HG02840 (cell line): ENCODE measurements around the gene DLX1.

Experiments used
- ATAC-seq: cut with Tn5 transposase; IDR thresholded peaks from one replicate; pipeline ENCODE4 v1.9.1; 2021; ENCODE audit warnings: mild to moderate bottlenecking, moderate library complexity, moderate number of reproducible peaks; ENCODE audit not compliant: unreplicated experiment, low FRiP score

Gene DLX1

DNA sequence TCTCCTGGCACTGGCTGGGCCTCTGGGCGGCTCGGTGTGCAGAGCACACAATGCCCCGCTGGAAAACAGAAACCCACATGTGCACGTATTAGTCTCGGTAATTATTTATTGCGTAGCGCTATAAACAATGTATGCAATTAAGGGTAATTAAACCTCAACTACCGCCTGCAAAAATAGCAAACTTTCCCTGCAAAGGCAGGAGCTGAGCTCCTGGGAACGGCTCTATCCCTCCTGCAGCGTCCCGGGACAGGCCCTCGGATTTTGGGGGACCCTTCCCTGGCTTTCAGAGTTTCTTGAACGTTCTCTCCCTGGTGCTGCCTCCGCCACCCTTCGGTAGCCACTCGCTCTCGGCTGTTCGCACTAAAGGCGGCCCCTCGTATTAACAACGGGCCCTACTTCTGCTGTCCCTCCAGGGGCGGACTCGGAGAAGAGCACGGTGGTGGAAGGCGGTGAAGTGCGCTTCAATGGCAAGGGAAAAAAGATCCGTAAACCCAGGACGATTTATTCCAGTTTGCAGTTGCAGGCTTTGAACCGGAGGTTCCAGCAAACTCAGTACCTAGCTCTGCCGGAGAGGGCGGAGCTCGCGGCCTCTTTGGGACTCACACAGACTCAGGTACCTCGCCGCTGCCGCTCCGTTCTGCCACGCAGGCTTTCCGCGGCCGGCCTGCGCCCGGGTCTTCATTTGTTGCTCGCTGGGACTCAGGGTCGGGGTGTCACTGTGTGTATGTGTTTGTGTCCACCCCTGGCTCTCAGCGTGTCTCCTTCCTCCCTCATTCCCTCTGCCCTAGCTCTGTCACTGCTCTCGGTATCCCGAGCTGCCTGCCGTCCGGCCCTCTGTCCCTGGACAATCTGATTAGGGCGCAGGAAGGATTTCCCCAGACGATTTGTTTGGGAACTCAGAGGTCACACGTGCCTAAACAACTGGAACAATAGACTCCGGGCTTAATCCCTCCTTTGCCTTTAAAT lies 1.2 kb downstream of the DLX1 start:
- no peak for ATAC-seq

DNA sequence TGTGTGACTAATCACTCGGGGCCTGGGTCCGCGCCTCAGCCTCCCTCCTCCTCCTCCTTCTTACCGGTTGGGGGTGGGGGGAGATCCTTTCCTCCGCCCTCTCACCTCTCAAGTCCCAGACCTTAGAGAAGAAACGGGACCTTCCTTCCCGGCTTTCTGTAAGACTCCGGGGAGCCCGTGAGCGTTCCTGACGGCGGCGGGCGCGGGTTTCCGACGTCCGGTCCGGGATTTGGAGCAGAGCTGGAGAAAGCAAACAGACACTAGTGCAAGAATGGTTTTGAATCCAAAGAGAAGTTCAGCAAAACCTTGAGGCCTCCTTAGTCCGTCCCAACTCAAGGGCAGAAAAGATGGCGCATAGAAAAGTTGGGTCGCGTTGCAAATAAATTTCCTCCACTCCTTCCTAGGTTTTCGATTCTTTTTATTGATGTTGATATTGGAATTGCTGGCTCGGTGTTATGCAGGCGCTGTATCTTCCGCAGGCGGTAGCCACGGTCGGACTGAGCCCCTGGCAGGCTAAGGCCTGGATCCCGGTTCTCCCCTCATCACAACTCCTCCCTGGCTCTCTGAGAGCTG lies 2.0 kb downstream of the DLX1 start:
- ATAC-seq: no peak

DNA sequence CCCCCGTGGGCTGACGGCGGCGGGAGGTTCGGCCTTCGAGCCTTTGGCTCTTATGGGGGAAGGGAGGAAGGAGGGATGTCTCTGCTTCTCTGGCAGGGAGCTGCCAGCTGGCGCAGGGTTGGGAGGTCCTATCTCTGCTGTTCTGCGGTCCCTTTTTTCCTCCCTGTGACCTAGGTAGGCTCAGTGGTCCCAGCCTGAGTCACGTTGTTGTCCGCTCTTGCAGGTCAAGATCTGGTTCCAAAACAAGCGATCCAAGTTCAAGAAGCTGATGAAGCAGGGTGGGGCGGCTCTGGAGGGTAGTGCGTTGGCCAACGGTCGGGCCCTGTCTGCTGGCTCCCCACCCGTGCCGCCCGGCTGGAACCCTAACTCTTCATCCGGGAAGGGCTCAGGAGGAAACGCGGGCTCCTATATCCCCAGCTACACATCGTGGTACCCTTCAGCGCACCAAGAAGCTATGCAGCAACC lies 2.5 kb downstream of the DLX1 start:
- no peak for ATAC-seq

DNA sequence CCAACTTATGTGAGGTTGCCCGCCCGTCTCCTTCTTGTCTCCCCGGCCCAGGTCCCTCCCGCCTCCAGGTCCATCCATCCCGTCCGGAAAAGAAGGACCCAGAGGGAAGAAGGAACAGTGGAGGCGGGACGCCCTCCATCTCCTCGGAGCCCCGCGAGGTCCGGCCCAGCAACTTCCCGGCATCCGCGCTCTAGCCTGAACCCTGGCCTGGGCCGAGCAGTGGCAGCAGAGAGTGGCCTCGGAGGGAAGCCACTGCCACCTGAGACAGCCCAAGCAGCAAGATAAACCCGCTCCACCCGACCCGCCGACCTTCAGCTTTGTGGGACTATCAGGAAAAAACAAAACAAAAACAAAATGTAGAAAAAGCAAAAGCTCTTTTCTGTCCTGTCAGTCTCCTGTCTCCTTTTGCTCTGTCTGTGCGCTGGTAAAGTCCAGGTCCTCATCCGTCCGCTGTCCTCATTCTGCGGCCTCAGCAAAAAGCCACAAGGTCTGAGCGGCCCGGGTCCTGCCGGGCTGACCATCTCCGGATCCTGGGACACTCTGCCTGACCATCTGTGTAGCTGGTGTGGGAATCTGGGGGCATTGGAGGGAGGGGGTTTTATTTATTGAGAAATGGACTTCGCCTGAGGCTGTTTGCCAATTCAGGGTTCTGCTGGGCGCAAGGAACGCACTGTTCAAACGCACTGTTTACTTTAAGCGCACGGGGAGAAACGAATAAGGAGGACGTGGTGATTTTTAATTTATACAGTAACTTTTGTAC lies 3.1 kb downstream of the DLX1 start:
- no peak for ATAC-seq

DNA sequence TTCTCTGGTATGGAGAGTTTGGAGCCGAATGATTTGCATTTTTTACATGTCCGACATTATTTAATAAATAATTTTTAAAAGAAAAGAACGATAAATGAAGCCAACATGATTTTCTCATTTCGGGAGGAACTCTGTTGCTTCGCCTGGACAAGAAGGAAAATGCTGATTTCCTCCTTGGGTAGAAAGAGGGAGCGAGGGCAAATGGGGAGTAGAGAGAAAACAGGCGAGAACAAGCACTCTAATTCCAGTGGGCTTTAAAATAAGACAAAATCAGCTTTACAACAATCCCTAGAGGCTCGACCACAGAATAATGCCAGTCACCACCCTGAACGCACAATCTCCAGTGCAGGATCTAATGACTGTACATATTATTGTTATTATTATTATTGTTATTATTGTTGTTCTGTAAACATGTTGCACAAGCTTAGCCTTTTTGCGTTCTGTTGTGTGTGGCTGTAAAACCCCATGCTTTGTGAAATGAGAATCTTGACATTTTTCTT lies 3.7 kb downstream of the DLX1 start:
- ATAC-seq: no peak

DNA sequence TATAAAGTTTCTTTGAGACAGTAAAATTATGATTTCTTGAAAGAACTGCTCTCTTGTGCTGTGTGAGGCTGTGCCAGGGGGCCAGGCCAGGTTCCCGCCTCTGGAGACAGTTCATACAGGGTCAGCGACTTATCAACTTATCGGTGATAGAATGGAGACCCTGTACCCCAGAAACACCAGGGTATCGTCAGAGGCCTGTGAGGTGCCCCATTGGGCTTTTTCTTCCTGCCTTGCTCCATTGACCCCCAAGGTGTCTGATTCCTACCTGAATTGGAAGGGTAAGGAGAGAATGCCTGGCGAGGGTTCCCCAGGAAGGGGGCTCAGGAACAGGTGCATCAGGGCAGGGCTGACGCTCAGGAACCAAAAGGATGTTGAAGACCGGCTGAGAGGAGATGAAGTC lies 4.3 kb downstream of the DLX1 start:
- no peak for ATAC-seq

DNA sequence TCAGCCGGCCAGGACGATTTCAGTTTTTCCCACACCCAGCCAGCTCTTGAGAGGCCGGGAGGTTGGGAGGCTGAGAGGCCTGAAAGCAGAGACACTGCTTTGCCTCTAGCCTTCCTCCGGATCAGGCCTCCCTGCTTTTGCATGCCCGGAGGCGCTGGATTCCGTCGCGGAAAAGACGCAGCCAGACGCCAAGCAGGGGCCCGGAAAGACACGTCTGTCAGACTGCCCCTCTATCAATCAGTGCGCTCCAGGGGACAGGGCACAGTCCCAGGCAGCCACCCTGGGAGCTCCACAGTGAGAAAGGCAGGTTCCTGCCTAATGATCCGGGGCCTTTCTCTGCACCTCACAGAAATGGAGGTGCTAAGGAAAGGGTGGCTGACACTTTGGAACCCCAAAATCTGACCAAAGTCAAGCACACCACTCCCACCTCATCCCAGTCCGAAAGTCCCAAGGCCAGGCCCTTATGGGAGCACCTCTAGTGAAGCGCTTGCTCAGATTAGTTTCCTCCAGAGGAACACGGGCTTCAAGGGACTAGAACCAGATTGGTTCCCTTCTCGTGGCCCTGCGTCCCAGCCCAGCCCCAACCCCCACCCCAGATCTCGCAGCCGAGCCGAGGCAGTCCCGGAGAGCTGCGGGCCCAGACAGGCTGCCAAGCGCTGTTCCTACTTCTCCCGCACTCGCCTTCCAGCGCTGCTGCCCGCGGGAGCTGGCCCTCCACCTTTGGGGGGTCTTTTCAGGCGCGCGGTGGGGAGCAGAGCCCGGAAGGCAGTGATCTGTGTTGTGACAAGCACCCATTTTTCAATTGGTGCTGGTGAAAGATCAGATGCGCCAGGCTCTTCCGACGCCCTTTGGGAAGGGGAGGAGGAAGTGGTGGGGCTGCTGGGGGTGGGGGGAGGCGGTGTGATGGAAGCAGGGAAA lies 5.0 kb downstream of the DLX1 start:
- no peak for ATAC-seq

DNA sequence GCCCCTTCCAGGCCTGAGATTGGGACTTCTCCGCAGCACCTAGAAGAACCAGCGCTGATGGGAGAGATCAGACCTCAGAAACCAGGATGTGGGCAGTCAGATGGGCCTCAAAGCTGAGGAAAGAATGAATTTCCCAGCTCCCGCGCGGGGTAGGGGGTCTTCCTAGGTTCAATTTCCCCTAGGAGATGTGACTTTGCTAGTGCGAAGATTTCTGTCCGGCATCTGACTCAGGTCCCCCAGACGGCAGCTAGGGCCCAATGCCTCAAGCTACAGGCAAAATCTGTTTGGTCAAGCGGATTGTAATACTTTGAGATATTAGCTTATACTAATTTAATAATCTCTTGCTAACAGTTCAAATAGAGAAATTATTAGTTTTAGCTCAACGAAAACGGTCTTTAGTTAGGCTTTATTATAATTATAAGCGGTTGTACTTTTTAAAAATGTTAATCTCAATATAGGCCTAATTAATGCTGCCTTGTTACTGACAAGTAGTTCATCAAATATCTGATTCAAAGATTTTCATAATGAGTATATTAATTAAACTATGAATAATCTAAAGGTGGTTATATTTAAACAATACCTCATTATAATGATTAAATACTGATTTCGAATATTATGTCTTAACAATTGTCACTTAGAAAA lies 5.8 kb downstream of the DLX1 start:
- no peak for ATAC-seq

DNA sequence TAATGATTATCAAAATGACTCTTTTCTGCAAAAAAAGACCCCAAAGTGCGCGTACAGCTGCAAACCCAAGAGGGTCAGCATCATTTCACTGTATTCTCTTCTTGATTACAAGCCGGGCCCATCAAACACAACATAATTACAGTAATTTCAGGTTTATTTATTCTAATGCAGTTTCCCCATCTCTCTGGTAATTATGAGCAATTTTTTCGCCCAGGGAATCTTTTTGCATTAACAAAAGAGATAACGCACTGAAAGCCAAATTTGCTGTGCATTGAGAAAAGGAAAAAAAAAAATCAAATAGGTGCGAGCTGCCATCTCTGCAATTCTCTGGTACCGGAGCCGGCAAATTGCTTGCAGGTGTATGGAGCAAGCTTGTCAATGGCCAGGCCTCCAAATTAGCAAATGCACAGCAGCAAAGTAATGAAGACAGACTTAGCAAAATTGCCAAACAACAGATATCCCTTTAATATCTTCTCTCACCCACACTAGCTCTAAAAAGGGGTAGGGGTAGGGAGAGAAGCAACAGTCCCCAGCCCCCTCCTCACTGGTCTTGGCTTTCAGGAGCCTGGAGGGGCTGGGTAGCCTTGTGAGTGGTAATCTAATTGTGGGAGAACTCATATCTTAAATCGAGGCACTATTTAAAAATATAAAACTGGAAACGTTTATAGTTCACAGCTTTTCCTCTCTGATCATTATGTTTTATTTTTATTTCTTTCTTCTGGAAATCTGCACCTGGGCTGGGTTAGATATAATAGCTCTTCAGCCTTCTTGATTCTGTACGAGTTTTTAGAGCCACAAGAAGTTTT lies 6.7 kb downstream of the DLX1 start:
- no peak for ATAC-seq

DNA sequence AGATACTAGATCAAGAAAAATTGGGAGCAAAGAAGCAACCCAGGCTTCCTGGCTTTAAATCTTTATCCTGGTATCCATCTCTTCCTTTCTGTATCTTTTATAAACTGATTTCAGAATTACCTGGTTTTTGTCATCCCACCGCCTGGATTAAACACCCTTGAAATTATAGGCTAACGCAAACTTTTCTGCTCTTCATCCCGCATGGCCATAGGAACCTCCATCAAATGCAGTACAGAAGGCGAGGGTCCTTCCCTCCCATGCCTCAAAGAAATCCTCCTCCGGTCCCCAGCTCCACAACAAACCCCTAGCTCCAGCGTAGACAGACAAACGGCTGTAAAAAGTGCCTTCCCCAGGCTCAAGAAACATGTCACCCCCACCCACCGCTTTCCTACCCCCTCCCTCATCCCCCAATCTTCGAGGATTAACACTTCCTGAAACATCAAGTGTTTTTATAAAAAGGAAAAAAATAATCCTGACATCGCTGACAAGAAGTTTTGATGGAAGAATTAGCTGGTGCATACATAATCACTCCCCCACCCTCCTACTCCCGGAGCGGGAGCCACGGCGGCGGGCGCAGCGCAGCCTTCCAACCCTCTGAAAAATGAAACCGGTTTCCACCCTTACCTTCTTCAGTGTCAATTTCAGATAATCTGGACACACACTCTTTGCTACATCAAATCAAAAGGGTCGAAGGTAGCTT lies 7.6 kb downstream of the DLX1 start:
- ATAC-seq: no peak

DNA sequence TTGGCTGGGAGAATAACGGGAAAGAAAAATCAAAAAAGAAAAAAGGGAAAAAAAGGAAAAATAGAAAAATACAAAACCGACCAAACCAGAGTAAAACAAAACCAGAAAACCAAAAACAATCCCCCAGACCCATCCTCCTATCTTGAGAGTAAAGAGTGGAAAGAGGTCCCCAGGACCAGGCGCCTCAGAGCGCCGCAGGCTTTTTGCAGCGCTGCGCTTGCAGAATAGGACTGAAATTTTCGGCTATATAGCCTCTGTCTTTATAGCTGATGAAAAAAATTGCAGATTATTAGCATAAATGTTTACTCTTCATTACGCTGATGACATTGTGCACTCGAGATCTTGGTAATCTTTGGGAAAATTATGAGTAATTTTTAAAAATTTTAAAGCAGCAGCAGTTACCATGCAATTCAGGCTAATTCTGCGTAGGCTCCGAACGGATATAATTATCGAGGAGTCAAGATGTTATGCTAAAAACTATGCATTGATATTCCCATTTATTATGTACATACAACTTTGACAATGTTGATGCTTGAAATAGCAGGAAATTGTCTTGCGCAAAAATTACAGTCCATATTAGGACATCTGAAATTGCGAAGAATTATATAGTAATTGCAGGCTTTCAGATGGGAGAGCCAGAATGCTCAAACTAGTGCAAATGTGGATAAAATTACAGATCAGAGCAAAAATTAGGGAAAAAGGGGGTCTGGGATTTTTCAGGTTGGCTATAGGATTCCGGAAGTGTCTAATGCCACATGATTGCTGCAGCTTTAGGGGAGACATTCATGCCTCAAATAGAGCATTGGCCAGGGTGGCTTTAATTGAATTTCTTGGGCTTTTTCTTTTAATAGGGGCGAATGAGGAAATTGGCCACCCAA lies 8.3 kb downstream of the DLX1 start:
- no peak for ATAC-seq

DNA sequence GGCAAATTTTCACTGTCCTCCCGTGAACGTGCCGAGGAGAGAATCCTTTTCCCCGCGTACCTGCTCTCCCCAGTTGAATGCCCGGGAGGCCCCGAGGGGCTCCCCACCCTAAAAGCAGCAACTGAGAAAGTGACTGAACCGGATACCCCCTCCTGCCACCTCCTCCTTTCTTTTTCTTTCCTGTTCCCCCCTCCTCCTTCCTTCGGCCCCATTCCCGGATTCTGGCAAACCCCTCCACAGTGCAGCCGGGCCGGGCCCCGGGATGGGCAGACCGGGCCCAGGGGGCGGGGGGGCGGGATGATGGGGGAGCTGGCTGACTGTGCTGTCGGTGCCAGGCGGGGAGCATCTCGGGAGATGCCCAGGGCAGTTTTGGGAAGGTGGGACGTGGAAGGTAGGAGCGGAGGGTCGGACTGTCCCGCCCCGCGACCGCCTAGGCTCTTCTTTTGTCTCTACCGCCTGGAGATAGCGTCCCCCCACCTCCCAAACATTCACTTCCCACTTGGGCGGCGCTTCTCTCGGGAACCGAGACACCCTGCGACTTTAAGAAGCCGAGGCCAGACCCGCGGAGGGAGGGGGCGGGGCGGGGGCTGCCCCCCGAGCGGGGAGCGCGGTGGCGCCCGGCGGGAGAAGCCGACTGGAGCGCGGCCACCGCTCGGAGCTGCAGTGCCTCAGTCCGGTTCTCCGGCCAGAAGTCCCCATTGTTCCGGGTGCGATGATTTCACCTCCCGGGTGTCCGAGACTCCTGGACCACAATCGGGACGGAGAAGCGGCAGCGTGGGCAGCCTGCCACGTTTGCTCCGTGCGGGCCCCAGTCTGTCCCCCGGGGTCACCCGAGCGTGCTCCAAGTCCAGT lies 9.2 kb downstream of the DLX1 start:
- no peak for ATAC-seq

DNA sequence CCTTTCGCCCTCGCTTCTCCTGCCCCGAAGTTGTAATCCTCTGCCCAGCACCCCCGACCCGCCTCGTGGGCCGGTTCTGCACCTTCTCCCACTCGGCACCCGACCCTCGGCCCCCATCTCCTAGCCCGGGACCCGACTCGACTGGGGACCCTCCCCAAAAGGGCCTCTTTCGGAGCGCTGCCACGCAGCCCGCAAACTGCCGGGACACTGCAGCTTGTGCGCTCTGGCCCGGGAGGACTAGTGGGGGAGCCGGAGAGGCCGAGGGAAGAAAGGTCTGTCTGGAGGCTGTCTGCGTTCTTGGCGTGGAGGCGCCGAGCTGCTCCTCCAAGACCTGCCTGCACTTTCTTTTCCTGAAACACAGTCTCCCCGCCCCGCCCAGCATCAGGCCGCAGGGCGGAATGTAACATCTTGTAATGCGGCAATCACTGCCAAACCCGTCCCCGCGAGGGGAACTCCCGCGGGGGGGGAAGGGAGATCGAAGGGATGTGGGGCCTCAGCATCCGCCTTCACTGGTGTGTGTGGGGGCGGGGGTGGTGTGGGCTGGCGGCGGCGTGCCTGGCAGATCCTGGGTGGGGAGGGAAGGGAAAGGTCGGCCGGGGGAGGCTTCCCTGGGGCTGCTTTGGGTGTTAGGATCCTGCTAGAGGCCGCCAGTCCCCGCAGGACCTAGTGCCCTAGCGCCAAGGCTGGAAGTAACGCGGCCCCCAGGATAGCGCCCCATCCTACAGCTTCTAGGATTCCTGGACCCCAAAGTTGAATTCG lies 10.0 kb downstream of the DLX1 start:
- no peak for ATAC-seq

DNA sequence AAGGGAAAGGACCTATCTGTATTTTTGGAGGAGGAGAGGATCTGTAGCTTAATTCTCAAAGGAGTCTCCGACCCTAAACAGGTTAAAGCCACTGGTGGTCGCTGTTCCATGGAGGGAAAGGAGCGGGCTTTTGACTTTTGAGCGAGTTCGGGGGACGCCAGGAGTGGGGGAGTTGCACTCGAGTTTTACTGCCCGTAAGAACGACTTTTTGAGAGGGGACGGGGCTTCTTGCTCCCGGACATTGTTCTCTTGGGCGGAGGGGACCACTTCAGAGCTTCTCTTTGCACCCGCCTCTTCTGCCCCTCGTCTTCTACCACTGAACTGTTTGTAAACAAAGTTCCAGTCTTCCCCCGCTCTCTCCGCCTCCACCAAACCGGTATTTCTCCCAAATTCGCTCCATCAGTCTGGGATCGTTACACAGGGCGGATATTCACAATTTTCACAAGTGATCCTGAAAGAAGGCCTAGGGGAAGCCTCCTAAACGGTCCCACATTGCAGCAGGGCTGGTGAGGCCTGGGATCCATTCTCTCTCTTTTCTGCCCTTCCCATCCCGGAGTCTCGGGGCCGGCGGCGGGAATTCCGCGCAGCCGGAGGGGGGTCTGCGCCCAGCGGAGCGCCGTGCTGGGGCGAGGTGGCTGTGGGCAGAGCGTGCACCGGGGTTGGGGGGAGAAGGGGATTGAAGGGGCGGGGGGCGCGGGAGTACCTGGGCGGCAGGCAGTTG lies 10.8 kb downstream of the DLX1 start:
- no peak for ATAC-seq
